KBM-7 (cell line): Measurements from ENCODE around the gene LKAAEAR1.

Source experiments
- DNase-seq: peaks from one replicate; pipeline ENCODE4 v3.0.0-alpha.2; 2015
- in situ Hi-C: fragments of 300-500 bp; cut with MboI; formaldehyde crosslinking; loops from 2 replicates; pipeline ENCODE4 v1.14.3; 2020; ENCODE audit warnings: low sequenced_read_pairs, low pct_unique_long_range_greater_than_20kb, mixed read lengths

LKAAEAR1 gene

DNA sequence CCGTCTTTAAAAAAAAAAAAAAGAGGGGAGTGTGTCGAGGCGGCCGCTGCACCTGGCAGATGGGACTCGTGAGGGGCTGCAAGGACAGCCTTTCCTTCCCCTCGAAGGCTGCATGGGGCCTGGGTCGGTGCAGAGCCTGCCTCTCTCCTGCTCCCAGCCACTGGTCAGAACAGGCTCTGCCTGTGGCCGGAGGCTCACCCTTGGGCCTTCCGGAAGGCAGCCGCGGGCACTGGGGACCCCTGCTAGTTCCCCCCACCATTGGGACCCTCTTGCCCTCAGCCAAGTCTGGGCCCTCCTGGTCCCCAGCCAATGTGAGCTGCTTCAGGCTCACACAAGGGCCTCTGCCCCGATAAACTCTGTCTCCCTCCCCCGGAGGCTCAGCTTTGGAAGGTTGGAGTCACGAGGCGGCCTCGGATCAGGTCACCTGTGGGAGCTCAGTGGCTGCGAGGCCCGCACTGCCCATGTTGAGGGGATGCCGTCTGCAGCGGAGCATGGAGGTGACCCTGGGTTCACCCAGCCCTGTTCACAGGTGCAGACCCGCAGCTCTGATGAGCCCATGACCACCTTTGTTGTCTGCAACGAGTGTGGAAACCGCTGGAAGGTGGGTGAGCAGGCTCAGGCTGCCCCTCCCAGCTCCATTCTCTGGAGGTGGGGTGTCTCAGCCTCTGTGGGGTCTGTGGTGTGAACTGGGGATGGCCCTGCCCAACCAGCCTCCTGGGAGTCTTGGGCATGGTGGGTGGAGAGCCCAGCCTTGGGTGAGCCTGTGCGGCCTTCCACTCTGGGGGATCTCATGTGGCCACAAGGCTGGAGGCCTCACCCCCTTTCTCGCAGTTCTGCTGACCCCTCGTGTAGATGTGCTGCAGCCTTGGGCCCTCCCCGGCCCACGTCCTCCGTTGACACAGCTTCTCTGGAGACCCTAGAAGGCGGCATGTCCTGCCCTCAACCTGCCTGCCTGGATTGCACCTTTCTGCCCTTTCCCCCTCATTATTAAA, 12.6 kb downstream of the LKAAEAR1 start:
- in situ Hi-C loops: no loop called here
- DNase-seq: no peak

DNA sequence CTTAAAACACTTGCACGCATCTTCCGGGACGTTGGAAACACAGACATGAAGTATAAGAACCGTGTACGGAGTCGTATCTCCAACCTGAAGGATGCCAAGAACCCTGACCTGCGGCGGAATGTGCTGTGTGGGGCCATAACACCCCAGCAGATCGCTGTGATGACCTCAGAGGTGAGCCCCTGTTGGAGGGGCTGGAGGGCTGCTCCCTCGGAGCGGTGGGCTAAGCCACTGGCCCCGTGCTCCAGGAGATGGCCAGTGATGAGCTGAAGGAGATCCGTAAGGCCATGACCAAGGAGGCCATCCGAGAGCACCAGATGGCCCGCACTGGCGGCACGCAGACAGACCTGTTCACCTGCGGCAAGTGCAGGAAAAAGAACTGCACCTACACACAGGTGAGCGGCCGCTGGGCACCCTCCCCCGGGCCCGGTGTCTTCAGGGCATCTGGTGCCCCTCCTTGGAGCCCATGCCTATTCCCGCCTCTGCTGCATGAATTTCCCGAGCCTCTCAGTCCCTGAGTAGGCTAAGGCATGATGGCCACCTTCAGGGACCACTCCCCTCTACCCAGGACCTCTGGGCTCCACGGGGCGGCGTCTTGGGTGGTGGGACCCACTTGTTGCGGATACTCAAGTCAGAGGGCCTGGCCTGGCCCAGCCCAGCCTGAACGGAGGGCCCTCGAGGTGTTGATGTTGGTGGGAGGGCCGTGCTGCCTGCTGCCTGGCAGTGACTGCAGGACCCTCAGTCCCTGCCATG, 13.8 kb downstream of the LKAAEAR1 start:
- in situ Hi-C loops: no loop called here
- no peak for DNase-seq

DNA sequence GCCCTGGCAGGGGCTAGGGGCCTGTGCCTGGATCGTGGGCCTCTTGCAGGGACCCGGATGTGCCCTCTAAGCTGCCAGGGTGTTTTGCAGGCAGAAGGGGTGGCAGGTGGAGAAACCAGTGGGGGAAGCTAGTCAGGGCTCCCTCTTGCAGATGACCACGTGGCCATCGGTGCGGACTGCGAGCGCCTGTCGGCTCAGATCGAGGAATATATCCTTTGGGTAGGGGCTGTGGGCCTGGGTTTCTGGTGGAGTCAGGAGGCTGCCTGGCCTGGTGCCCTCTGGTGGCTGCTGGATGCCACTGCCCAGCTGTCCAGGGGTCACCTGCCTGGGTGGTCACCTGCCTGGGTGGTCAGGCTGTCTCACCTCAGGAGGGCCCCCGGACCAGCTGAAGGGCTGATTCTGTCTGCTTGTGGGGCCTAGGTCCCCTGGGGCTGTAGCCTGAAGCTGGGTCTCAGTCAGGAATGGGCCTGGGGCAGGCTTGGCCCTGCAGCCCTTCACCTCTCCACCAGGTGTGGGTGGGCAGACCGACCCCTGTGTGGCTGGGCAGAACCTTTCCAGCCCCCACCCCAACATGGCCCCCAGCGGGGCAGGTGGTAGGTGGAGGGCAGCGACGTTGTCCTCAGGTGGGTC, 14.5 kb downstream of the LKAAEAR1 start:
- DNase-seq: no peak

DNA sequence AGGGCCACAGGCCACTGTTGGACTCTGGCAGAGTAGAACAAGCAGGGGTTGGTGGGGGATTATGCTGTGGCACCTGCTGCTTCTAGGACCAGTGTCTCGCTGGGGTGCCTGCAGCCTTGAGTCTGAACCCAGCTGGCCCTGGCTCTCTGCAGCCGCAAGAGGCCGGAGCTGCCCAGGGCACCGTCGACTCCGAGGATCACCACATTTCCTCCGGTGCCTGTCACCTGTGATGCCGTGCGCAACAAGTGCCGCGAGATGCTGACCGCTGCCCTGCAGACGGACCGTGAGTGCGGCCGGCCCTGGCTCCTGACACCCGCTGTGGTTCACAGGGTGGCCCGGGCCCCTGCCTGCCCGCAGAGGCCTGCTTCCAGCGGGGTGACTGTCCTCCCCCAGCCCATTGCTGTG, 15.0 kb downstream of the LKAAEAR1 start:
- in situ Hi-C loops: no loop called here
- no peak for DNase-seq

More for the DNA sequence above, 14.5 kb downstream of the LKAAEAR1 start:
- in situ Hi-C loops: no loop called here

DNA sequence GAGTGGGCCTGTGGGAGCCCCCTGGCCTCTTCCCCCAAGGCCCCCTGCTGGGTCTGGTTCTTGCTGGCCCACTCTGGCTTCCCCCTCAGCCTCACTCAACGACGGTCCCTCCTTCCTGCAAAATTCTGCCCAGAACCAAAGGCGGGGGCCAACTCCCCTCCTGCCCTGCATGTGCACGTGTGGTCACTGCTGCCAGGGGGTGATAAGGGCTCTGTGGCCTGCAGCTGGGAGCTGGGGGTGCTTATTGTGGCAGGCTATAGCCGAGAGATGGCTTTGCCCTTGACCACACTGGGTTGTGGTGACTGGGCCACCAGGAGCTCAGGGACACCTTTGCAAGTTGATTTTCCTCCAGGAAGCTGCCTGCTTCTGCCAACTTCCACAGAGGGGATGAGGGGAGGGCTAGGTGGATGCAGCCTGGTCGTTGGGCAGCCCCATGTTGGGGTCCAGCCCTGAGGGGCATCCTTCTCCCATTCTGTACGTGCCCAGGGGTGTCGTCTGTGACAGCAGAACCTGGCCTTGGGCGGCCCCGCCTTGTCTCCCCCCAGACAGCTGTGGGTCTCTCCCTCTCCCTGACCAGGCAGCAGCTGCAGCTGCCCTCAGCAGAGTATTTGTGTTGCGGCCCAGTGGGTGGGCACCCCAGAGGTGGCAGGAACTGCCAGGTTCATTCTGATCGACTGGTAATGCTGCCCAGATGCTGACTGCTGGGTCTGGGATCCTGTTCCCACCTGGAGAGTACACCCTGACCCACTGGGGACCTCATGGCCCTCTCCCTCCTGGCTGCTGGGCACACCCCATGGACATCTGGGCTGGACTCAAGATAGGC, 15.6 kb downstream of the LKAAEAR1 start:
- in situ Hi-C loops: no loop called here
- DNase-seq: no peak

DNA sequence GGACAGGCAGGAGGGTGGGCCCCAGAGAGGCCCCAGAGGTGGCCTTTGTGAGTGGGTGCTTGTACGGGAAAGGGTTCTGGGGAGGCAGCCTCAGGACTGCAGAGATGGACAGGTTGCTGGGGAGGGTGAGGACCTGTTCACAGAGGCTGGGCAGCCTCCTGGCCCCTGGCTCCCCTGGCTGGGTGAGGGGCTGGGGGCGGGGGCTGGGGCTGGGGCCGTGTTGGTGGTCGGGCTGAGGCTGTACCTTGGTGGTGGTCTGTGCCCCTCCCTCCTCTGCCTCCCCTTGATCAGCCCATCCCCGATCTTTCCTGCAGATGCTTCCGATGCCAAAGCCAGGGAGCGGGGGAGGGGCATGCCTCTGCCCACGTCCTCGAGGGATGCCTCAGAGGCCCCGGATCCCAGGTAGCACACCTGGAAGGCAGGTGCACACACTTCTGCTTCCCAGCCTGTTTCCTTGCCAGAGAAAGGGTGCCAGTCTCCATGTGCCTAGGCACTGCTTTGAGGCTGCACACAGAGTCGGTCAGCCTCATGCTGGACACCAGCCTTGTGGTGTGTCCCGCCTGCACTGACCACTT, 16.4 kb downstream of the LKAAEAR1 start:
- DNase-seq: no peak
- in situ Hi-C loops: no loop called here

DNA sequence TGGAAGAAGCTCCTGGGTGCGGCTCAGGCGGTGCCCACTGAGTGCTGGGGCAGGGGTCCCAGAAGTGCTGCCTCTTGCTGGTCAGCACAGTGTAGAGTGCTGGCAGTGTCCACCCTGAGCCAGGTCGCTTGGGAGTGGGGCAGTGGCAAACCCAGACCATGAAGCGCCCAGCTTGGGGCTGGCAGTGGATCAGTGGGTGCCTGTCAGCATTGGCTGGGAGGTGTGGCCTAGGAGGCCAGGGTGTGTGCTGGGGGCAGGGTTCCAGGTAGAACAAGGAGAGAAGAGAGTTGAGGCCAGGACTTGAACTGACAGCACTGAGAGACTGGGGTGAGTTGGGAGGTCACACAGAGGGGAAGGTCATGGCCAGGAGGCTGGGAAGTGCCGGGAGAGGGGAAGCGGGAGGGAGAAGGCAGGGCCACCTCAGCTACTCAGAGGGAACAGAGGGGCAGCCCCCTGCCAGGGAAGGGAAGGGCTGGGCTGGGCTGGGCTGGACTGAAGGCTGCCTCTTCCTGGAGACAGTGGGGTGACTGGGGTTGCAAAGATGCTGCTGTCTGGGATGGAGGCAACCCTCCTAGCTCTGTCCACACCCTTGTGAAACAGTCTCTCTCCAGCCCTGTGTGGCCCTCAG, 17.1 kb downstream of the LKAAEAR1 start:
- no peak for DNase-seq
- in situ Hi-C loops: no loop called here

DNA sequence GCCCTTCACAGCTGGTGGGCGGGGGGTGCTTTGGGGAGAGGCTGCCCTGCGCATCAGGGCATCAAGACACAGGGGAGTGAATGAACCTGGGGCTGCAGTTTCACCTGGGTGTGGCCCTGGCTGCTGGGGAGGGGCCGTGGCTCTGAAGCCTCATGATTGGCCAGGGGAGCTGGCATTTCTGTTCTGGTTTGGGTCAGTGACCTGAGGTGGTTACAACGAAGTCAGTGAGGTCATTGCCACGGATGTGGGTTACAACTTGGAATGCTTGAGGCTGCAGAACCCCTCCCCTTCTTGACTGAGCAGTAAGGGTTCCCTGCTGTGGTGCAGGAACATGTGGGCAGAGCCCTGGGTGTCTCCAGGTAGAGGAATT, 18.2 kb downstream of the LKAAEAR1 start:
- in situ Hi-C loops: no loop called here
- DNase-seq: peak; percentile 63

DNA sequence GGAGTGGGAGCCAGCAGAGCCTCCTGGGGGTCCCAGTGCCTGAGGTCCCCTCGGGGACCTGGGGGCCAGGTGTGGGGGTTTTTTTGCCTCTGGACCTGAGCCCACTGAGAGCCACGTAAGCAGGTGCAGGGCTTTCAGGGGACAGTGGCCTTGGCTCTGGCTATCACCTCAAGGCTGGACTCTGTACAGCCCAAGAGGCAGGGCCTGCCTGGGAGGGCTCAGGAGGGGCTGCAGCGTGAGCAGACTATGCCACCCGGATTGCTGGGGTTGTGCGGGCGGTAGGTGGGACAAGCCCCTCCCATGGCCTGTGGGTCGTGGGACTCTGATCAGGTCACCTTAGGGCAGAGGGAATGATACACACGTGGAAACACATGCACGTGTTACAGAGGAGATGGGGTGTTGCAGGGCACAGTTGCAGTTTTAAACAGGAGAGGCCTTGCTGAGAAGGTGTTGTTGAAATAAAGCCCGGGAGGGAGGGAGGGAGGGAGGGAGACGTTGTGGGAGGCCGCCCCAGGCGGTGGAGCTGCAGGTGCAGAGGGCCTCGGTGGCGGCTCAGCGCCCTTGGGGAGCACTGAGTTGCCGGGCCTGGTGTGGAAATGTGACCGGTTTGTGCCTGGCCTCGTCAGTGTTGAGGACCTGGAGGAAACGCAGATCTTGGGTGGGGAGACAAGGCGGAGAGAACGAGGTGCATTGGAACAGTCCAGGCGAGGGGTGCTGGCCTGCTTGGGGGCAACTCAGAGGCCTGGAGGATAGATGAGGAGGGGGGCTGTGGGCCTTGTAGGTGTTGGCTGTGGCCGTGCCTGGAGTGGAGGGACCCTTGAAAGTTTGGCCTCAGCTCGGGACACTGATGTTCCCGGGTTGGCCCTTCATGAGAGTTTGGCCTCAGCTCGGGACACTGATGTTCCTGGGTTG, 18.9 kb downstream of the LKAAEAR1 start:
- DNase-seq: no peak
- in situ Hi-C loops: no loop called here

DNA sequence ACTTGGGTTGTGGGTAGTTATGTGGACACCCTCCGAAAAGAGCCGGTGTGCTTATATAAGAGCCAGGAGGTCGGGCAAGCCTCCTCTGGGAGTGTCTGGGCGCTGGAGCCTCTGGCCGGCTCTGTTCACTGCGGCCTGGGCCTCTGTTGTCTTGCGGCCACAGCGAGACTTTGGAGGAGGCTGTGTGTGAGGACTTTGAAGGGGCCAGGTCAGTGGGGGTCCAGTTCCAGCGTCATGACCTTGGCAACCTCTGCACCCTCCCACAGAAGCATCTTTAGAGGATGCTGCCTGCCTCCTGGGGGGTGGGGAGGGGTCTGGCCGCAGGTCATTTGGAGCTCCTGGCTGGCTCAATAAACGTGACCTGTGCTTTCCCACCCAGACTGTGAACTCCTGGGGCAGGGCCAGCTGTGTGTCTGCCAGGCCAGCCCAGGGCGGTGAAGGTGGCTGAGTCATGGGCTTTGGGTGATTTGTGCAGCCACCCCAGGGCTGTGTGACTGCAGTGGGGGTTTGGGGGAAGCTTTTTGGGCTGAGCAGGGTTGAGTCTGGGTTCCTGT, 20.0 kb downstream of the LKAAEAR1 start:
- DNase-seq: no peak
- in situ Hi-C loops: no loop called here

DNA sequence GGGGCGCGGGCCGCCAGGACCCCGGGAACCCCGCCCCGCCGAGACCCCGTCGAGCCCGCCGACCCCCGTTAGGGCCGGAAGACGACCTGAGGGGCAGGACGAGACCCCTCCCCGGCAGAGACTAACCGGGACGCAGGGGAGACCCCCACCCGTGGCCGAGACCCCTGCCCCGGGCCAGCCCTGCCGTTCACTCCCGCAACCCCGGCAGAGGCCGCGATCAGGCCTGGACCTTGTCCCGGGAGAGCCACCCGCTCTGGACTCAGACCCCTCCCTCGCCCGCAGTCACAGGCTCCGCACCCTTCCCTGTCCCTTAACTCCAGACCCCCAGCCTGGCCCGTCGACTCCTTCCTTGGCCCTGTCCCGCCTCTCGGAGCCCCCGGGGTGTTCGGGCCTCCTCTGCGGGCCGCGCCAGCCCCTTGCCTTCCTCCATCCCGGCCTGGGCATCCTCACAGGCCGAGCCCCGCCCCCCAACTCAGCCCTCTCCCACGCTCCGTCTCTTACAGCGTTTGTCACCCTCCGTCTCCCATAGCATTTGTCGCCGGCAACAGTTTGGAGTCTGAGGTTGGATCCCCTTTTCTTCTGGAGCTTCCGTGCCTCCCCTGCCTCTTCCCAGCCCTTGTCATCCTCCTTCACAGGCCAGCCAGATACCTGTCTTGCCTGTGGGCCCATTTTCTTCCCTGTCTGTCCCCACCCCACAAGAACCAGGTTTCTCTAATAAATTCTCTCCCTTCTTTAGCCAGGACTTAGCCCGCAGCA, 20.6 kb downstream of the LKAAEAR1 start:
- in situ Hi-C loops: no loop called here
- DNase-seq: no peak

DNA sequence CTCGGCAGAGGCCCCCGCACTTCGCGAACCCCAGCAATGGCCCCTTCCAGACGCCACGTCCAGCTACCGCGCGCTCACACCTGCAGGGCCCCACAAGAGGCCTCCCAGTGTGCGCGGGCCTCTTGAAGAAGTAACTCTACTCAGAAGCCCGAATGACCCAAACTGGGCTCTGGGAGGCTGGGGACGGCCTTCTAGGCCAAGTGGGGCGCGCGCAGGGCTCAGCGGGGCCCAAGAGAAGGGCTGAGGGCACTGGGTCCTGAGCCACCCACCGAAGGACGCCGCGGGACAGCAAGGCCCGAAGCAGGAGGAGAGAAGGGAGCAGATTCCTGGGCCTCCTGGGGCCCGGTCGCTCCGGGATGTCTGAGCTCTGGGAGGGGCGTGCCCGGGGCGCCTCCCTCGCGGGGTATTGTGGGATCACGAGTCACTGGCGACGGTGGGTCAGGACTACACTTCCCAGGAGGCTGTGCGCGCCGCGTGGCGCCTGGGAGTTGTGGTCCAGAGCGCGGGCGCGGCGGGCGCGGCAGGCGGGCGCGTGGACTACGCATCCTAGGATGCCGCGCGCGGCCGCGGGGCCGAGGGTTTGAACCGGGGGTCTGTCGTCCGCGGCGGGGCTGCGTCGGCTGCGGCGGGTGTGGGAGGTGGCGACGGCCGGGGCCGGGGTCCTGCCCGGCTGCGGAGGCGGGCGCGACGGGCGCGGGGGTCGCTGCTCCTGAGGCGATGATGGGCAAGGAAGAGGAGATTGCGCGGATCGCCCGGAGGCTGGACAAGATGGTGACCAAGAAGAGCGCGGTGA, 21.4 kb downstream of the LKAAEAR1 start, which contains the start of gene TCEA2:
TSS of gene TCEA2 (plus strand) at position 603 of the 793 bp plus-strand sequence. CDS start at position 718, 115 bp downstream.
- in situ Hi-C loops: no loop called here
- peak; percentile 92 for DNase-seq

DNA sequence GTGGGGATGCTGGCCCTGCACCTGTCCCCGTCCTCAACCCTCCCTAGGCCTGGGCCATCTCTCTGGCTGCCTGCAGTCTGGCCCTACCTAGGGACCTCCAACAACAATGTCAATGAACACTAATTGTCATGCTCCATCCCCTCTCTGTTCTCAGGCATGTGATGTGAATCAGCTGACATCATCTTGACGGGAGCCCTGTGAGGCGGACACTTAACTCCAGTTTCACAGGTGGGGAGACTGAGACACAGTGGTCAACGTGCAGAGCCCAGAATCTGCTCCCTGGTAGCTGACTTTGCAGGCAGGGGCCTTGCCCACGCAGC, 22.0 kb downstream of the LKAAEAR1 start:
- in situ Hi-C loops: no loop called here
- DNase-seq: no peak

DNA sequence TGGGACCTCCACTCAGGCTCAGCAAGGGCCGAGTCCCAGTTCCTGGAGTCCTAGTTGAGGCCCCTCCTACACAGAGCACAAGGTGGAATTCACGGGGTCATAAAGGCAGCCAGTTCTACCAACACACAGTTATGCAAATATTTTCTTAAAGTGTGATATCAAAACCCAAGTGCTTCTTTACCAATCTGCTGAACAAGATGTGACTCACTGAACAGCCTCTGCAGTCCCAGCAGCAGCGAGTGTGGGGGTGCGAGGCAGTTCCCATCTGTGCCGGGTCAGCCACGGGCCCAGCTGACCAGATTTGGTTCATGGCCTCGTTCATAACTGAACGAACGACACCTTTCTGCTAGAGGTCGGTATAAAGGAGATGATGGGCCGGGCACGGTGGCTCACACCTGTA, 25.7 kb downstream of the LKAAEAR1 start:
- in situ Hi-C loops: no loop called here
- DNase-seq: no peak

DNA sequence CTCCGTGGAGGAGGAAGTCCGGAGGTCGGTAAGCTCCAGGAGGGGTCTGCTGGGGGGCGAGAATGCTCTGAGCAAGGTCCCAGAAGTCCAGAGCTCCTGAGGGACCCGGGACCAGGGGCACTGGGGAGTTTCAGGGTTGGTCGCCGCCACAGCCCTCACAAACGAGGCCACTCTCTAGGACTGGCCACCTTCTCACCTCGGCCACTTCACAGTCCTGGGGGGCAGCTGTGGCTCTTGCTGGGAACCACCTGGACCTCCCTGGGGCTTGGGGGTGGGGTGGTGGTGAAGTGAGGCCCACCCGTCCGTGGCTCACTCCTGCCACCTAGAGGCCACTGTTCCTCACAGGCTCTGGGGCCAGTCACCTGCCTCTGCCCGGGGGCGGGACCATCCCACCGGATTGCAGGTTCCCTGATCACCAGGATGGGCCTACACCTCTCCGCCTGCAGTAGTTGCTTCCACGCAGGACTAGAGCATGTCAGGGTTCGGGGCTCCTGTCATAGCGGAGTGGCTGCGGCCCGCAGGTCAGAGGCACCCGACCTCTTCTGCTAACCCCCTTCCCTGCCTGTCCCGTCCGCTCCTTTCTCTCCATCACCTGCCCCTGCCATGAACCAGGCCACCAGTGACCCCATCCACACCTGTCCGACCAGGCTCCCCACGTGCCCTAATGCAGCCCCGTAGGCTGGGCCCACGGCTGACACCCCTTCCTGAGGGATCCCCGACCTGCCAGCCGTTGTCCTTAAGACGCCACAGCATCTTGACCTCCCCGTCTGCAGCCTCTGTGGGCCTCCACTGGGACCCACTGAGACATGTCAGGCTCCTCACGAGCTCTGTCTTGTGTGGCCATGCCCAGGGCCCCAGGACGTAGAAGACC, 26.3 kb downstream of the LKAAEAR1 start:
- in situ Hi-C loops: no loop called here

More for the DNA sequence above, 26.3 kb downstream of the LKAAEAR1 start:
- DNase-seq: peak; percentile 77
